Renal cortex interstitium (tissue), 11 donors: ENCODE data around the gene NHSL2. TPM values are rescaled to one million over a fixed set of nuclear protein-coding genes. Genes with fewer than 3 reads are reported as not detected.
"Not testable (repeated sequence)": the region's sequence is repeated elsewhere in the genome, so short reads cannot be mapped to it uniquely, and the experiment has no call there.

Source experiments
- DNase-seq, 11 donors: peaks; one replicate each; pipeline ENCODE4 v3.0.0-alpha.2; 2013; ENCODE audit warnings: low read depth in 9 of 11, low spot score in 4 of 11; ENCODE audit errors: extremely low read depth in 1 of 11
- polyA plus RNA-seq, 3 donors: library from polyadenylated mRNA; unstranded; fragments of 120-200 nt; gene quantifications; one replicate each; pipeline ENCODE4 v1.2.1, GENCODE V29; 2013; ENCODE audit not compliant: insufficient read length in 3 of 3

NHSL2 gene
- polyA plus RNA-seq, 3 donors: 9.4 to 10.1 (median 10.0) TPM

DNA sequence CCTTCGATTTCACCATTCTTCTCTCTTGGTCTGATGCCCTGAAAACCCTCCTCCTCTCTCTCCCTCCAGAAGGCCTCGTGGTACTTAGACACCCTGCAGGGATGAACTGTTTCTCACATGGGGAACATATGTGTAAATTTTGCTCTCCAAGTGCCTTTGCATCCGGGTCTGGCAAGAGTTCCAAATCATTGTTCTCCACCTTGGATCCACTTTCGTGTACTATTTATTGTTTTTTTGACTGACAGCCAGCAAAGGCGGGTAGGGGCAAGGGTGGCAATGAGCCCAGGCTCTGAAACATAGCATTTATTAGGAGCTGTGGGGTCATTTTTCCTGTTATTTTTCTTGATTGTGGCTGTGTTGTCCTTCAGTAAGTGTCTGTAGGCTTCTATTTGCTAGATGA lies 139.4 kb downstream of the NHSL2 start:
- DNase-seq: no peak

DNA sequence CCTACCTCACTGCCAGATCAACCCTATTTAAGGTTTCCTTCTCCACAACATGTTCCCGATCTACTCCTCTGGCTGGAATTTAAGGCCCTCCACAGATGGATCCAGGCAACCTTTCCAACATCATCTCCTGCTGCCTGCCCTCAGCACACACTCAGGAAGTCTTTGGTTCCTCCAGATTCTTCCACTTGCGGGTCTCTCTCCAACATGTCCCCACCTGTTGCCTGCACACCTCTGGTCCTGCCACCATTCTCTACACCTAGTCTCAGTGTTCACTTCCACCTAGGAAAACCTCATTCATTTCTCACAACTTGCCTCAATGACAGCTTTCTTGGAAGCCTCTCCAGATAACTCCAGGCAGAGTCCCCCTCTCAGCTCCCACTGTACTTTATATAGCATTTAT lies 140.9 kb downstream of the NHSL2 start:
- DNase-seq: no peak

DNA sequence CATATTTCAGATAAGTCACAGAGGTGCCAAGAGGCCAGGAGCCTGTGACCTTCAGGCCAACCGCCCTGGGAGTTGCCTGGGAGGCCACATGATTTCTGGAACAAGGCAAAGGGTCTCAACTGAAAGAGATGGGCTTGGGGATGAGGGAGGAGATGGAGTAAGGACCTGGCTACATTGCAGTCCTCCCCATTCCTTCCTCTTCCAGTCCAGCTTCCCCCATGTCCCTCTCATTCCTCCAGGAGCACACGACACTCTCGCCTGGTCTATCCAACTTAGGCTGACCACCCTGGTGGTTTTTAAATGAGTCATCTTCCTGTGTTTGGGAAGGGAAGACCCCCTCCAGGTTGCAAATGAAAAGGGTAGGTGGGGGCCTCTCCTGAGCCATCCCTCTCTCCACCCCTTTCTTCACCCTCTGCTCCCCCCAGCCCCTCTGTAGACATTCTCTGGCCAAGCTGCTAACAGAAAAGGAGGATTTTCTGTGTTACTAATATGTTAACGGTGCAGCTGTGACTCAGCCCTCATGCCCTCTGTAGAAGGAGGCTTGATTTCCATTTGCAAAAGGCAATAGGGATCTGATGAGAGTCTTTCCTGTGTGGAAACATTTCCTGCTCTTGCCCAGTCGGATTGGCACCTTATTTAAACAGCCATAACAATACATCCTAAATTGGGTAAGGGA lies 141.9 kb downstream of the NHSL2 start:
- no peak for DNase-seq

DNA sequence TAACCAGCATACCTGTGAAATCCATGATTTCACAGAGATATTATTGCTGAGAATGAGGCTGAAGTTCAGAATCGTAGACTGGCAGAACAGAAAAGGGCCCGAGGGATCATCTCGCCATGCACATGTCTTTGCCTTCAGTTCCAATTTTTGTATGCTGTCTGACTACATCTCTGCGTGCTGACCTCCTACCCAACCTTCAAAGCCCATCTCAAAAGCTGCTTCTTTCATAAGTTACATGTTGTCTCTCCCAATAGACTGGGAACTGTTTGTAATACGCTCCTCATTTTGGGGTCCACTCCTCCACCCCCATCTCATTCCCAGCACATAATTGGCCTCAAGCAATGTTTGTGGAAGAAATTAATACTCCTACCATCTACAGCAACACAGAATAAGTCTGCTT lies 142.9 kb downstream of the NHSL2 start:
- DNase-seq: no peak

DNA sequence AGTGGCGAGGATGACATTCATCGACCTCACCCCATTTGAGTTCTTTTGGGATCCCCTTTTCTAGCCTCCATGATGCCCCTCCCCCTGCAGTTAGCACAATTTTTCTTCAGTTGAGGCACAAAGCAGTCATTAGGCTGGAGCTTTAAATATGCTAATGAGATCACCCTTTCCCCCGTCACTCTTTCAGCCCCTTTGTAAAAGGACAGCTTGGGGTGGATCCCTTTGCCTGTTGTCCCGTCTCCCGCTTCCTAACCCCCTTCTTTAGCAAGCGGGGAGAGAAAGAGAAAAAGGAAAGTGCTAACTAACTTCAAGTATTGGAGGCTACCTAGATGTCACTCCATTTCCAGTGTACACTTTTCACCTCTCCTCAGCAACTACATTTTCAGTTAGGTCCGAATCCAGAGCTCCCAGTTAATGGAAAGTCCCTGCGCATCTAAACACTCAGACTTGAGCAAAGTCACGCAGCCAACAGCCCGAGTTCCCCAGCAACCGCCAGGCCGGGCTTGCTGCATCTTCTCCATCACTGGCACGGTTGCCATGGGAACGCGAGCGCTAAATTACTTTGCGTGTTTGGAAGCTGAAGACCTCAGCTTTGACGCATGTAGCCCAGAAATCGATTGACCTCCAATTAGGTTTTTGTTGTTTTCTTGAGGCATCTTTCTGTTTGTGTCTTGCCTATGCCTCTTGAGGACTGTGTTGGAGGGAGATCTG lies 144.3 kb downstream of the NHSL2 start:
- DNase-seq: no peak

DNA sequence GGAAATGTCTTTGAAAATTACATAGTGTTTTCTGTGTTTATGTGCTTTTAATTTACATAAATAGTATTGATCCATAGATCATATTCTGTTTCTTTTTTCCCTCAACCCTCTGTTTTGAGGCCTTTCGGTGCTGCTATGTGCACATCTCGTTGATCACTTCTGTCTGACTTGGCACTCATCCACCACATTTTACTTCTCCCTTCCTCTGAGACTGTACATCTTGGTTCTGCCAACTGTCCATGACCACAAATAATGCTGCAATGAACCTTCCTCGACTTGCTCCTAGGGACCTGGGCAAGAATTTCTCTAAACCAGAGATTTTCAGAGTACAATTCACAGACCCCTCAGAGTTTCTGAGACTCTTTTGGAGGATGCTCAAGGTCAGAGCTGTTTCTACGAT lies 146.7 kb downstream of the NHSL2 start:
- DNase-seq: no peak

DNA sequence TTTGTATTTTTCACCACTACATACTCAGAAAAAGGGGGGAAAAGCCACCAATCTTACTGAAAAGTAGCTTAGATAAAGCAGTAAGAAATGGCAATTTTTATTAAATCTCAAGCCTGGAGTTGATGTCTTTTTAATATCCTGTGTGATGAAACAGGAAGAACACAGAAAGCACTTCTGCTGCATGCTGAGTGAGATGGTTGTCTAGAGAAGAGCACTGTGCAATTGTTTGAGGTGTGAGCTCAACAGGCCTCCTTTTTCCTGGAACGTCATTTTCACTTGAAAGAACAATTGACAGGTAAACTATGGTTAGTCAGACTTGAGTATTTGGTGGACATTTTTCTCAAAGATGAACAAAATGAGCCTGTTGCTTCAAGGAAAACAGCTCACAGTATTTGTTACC lies 147.2 kb downstream of the NHSL2 start:
- no peak for DNase-seq

DNA sequence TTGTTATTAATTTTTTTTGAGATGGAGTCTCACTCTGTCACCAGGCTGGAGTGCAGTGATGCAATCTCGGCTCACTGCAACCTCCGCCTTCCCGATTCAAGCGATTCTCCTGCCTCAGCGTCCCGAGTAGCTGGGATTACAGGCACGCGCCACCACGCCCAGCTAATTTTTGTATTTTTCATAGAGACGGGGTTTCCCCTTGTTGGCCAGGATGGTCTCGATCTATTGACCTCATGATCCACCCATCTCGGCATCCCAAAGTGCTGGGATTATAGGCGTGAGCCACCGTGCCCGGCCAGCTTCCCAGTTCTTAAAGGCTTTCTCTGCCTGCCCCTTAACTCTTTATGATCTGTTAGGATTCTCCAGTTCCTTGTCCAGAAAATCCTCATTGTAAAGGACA lies 147.7 kb downstream of the NHSL2 start:
- DNase-seq: not testable (repeated sequence)

DNA sequence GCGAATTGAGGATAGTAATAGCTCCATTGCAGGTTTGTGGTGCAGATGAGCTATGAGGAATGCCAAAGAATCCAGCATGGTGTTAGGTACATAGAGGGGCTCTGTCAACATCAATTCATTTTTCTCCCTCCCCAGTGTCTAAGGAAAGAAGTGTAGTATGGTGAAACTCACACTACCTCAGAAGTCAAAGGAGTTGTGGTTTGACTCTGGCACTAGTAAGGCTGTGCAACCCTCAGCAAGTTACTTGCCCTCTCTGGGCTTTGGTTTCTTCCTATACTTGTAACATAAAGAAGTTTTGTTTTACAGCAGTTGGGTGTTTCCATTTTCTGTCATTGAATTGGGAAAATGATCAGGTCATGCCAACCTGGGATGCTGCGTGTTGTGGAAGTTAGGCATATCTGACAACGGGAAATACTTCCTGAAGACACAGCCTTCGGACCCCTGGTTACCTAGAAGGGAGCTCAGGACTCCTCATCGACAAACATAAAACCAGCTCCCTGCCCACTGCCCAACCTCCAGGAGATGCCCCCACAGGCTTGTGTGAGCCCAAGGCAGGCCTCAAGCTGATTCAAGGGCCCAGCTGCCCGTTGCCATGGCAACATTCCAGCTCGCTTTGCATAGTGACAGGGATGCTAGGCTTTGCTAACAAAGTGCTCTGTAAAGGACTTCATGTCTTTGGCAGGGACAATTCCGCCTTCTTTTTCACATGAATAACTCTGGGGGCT lies 149.7 kb downstream of the NHSL2 start:
- no peak for DNase-seq

DNA sequence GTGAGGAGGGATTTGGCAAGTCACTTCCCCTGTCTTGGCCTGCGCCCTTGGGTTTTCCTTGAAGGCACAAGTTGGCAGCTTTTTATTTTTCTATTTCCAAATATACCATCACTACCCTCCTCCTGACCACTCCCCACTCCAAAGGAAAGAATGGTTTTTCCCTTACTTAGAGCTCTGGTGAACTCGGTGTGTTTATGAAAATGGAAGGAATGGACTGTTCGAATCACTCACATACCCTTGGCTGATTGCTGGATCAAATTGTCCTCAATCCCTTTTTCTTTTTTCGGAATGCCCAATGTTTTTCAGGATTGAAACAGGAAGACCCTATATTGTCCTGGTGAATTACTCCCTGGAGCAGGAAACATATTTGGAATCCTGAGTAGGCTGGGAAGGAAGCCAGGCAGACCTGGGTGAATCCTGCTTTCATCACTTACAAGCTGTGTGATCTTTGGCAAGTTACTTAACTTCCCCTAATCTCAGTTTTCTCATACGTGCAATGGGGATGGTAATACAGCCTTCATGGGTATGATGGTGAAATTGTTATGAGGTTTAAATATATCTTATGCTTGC lies 150.4 kb downstream of the NHSL2 start:
- DNase-seq: no peak

DNA sequence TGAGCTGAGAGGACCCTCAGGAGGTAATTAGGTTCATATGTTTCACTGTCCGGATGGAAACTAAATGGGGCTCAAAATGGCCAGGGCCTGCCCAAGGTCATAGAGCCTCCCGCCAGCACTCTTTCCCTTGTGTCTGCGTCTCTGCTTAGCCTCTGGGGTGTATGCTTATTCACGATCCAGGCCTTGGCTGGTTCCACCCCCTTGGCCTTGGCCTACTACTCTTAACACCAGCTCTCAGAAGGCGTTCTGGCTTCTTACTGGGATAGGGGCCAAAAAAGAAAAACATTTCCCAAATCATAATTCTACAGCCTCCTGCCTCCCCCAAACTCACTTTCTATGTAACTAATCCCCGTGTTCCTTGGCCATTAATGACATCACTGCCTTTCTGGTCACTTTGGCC lies 152.3 kb downstream of the NHSL2 start:
- DNase-seq: no peak

DNA sequence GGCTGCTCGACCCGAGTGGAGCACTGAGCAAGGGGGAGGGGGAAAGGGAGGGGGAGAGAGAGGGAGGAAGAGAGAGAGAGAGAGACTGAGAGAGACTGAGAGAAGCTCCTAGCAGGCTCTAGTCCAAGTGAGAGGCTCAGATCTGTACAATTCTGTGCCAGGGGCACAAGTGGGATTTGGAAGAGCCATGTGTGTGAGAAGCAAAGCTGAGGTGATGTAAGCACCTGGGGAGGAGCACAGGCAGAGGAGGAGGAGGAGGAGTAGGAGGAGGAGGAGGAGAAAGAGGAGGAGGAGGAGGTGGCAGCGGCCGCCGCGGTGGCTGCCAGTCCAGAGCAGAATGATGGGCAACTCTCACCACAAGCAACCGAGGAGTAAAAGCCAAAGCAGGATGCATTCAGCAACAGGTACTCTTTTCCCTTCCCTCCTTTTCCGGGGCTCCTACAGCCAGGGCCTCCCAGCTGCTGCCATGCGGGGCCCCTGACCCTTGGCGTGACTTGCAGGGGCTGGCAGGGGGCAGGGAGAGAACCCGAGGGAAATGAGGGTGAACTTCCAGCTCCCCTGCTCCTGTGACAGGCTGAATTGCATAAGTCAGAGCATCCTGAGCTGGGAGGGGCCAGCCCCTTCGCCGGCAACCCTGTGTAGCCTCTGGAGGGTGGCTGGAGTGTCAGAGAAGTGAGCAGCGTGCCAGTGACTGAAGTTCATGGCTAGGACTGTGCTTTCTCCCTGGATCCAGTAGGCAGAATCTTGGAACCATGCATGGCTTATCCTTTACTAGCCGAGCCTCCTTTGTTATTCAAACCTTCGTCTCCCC lies 158.9 kb downstream of the NHSL2 start:
- DNase-seq: no peak

DNA sequence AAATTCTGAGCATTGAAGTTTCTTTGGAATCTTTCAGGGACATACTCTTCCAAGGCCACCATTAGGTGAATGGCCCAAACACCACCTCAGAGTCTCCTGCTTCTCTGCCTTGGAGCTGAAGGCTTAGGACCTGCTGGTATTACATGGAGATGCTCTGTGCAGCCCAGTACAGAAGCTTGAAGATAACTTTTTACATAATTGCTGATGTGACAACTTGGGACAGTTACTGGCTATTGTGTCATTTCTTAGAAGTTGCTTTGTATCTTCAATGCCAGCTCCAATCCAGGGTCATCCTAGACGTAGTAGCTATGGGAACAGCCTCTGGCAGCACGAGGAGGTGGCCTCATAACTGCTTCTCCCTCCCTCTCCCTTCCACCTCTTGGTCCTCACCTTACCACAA lies 160.6 kb downstream of the NHSL2 start:
- DNase-seq: no peak

DNA sequence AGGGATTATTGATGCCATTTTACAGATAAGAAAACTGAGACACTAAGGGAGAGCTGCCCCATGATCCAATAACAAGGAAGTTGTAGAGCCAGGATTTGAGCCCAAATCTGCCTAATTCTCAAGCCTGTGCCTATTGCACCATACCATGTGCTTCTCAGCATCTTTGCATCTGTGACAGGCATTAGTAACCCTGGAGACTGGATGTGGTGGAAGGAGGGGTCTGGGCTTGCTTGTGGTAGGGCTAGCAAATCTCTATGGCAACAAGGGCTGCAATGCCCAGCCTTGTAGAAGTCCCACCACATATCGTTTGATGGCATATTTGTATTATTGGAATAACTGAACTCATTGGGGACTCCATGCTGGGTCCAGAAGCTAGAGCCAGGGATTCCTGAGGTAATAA lies 163.0 kb downstream of the NHSL2 start:
- DNase-seq: no peak

DNA sequence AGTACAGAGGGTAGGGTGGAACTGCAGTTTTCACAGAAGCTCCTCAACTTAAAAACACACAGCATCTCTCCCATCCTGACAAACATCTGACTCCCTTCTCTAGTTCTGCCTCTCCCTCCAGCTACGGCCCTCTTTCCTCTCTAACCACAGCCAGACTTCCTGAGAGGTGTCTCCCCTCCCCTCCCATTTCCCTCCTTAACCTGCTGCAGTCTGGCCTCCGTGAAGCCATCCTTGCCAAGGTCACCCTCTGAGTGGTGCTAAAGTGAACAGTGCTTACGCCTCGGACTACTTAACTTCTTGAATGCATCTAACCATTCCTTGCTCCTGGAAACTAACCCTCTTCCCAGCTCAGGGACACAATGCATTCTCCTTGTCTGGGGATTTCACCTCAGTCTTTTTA lies 167.8 kb downstream of the NHSL2 start:
- DNase-seq: no peak

DNA sequence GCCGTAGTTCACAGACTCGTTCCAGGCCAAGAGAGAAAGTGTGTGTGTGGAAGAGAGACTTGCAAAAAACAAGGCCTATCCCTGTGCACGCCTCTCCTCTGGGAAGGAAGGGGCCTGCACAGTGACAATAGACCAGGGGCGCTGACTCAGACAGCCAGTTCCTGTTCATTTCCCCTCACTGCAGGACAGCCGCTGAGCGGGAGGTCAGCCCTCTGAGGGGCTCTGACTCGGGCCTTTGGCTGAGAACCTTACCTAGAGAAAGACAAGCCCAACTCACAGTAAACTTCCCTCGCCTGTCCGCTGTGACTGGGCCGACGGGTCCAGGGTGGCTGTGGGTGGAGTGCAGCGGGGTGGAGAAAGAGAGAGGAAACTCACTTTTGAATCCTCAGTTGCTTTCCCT lies 169.0 kb downstream of the NHSL2 start:
- no peak for DNase-seq

DNA sequence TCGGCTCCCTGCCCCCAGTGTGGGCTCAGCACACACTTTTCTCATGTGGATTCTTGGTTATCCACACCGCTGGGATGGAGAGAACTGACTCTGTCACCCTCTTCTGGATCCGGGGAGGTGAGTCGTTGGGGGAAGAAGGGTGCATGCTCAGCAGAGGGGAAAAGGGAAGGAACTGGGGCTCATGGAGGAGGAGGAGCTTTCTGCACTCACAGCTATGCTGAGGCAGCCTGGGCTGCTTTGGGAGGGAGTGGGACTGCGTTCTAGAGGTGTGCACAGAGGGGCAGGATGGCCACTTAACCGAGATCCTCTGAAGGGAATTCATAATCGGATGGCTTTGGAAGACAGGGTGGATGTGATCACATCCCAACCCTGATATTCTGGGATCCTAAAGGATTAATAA lies 169.5 kb downstream of the NHSL2 start:
- DNase-seq: no peak

DNA sequence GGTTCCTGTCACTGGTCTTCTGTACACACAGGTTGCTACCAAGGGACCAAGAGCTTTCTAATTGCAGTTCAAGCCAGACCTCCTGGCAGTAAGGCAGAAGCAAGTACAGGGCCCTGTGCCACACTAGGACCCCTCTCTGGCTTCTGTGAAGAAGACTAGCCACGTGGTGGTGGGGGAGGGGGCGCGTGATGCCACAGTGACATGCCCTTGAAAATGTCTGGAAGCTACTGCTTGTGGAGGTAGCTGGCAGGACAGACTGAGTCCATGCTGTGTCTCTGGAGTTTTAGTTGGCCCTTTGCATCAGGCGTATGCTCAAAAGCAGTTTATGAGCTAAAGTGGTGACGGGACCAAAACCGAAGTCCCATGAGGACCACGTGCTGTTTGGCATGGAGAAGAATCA lies 170.2 kb downstream of the NHSL2 start:
- DNase-seq: no peak

DNA sequence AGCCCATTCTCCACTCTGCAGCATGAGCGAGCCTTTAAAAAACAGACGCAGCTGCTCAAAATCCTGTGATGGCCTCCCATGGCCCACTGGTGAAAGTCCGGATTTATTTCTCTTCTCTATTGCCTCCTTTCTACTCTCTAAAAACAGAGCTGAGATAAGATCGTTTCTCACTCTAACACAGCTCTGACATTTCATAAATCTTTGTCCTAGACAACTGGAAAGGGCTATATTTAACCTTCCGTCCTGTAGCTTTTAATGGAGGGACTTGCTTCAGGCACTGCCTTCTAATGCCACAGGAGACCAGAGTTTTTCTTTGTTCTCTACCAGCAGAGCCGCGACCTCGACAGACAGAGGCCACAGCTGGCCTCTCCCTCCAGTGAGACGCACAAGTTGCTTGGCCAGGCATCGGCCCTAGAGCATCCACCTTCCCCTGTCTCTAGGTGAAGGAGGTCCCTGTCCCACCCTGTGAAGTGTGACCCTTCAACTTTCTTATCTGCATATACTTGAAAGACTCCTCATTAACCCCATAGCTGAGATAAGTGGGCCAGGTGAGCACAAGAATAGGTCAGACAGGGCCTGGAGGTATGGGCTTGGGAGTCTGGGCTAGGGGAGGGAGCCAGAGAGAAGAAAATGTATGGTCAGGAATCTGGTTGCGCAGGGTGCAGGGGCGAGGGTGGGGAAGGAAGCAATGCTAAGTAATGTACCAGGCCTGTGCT lies 171.1 kb downstream of the NHSL2 start:
- no peak for DNase-seq
